K562 (cell line): ENCODE data around the gene TSC22D2. TPM values are rescaled to one million over a fixed set of nuclear protein-coding genes. Genes with fewer than 3 reads are reported as not detected.

Experiments used
- CBX1 ChIP-seq: sonication (generic); IDR thresholded peaks from 2 replicates; pipeline ENCODE4 v1.6.1; 2016; ENCODE audit warnings: antibody characterized with exemption, low read depth, mild to moderate bottlenecking
- CBX2 ChIP-seq: fragments of 200-600 bp; sonication (generic); IDR thresholded peaks from one replicate; pipeline ENCODE4 v1.6.1; 2012; ENCODE audit warnings: mild to moderate bottlenecking, low read length, inconsistent platforms; ENCODE audit not compliant: insufficient read depth, poor library complexity, severe bottlenecking
- CBX5 ChIP-seq: IDR thresholded peaks from 2 replicates; pipeline ENCODE4 v1.6.1; 2014; ENCODE audit warnings: low read depth, borderline replicate concordance
- CTCF ChIP-seq, 3 experiments: IDR thresholded peaks in 2 of 3; conservative IDR thresholded peaks in 1 of 3; 2 replicates each; pipeline ENCODE4 v1.5.1; 2011 to 2012; ENCODE audit warnings: low read length in 3 of 3, mild to moderate bottlenecking in 3 of 3, control low read depth in 2 of 3, improper control_type of control experiment in 1 of 3, inconsistent platforms in 1 of 3, low read depth in 1 of 3, mixed read lengths in 1 of 3, moderate library complexity in 1 of 3; ENCODE audit not compliant: insufficient read depth in 2 of 3
- FIP1L1 ChIP-seq: fragments of 200-400 bp; formaldehyde crosslinking; IDR thresholded peaks from 2 replicates; pipeline ENCODE4 v1.6.1; 2018; ENCODE audit warnings: mild to moderate bottlenecking, low read depth, low read length; ENCODE audit not compliant: poor library complexity, severe bottlenecking
- NR2F6 ChIP-seq: fragments of 450-650 bp; formaldehyde crosslinking; IDR thresholded peaks from 2 replicates; pipeline ENCODE4 v1.4.0; 2020; ENCODE audit warnings: mild to moderate bottlenecking
- PBX2 ChIP-seq, 2 experiments: IDR thresholded peaks in 1 of 2; conservative IDR thresholded peaks in 1 of 2; 2 replicates each; pipeline ENCODE4 v1.6.1; 2016; ENCODE audit warnings: low read depth in 2 of 2, mild to moderate bottlenecking in 1 of 2, missing compliant biosample characterization in 1 of 2, missing genetic modification characterization in 1 of 2, moderate library complexity in 1 of 2
- RNF219 ChIP-seq: fragments of 250-450 bp; sonication (Bioruptor Pico); IDR thresholded peaks from 2 replicates; pipeline ENCODE4 v1.5.0; 2022; ENCODE audit warnings: mild to moderate bottlenecking
- TEAD1 ChIP-seq, 2 experiments: fragments of 450-650 bp in 1 of 2; sonication (generic) in 1 of 2; formaldehyde crosslinking; IDR thresholded peaks; 2 replicates each; pipeline versions ENCODE4 v1.4.0 to v1.8.0; 2020 to 2022; ENCODE audit warnings: mild to moderate bottlenecking in 2 of 2, missing genetic modification reagents in 1 of 2
- XRCC3 ChIP-seq: fragments of 450-650 bp; IDR thresholded peaks from 2 replicates; pipeline ENCODE4 v1.6.1; 2017; ENCODE audit warnings: mild to moderate bottlenecking, moderate library complexity
- ZBED1 ChIP-seq: IDR thresholded peaks from 2 replicates; pipeline ENCODE4 v1.6.1; 2014
- ZNF146 ChIP-seq: IDR thresholded peaks from one replicate; pipeline ENCODE4 v1.6.1; 2018; ENCODE audit warnings: missing compliant biosample characterization; ENCODE audit not compliant: unreplicated experiment
- ZNF280A ChIP-seq: fragments of 450-650 bp; IDR thresholded peaks from 2 replicates; pipeline ENCODE4 v1.6.1; 2018; ENCODE audit warnings: mild to moderate bottlenecking, low read depth; ENCODE audit not compliant: partially characterized antibody
- ZNF316 ChIP-seq: fragments of 450-650 bp; IDR thresholded peaks from 2 replicates; pipeline ENCODE4 v1.6.1; 2016
- ZNF57 ChIP-seq: fragments of 450-650 bp; formaldehyde crosslinking; IDR thresholded peaks from 2 replicates; pipeline ENCODE4 v1.4.0; 2020; ENCODE audit warnings: mild to moderate bottlenecking, moderate library complexity
- polyA plus RNA-seq, 8 experiments: library from polyadenylated mRNA; depleted of rRNA in 4 of 8; stranded (reverse) in 5 of 8; unstranded in 3 of 8; fragments of >200 nt; fragmentation: Nextera tagmentation in 2 of 8; fragmentation: Illumina TruSeq in 1 of 8; extraction: Ambion mirVana in 2 of 8; extraction: Trizol in 1 of 8; gene quantifications; 2 replicates each; pipeline versions ENCODE4 v1.2.1 to v1.2.3, GENCODE V29; 2011 to 2014; ENCODE audit warnings: inconsistent platforms in 1 of 8, missing spikeins in 1 of 8
- total RNA-seq, 7 experiments: library from RNA; depleted of rRNA in 6 of 7; stranded (reverse); fragments of >200 nt in 6 of 7; fragmentation: Illumina TruSeq in 2 of 7; extraction: Trizol in 2 of 7; gene quantifications; 2 replicates each; pipeline versions ENCODE4 v1.2.1 to v1.2.3, GENCODE V29; 2011 to 2021; ENCODE audit warnings: low replicate concordance in 1 of 7

TSC22D2 gene
- total and polyA plus RNA-seq, 9 of the 15 experiments (the other 6 are each of a cell fraction or from before 2014, with no cell fraction given), result 5.5 to 44.0 (median 19.3) TPM

GRCh38 chr3:150408221-150409124, at the start of gene TSC22D2 (continued):
- TF ChIP-seq PBX2 (CRISPR knock-in tag; IDR thresholded peaks at IDR 0.05; ENCODE audit: low read depth), result no peak
- no peak for TF ChIP-seq PBX2 (tag; conservative IDR thresholded peaks at IDR 0.05; ENCODE audit: low read depth)
- peak; percentile 86 for TF ChIP-seq FIP1L1
- no peak for TF ChIP-seq ZNF146 (CRISPR knock-in tag)
- TF ChIP-seq XRCC3, result no peak
- no peak for TF ChIP-seq ZNF57 (CRISPR knock-in tag)
- TF ChIP-seq CTCF (IDR thresholded peaks at IDR 0.05 in 2 of 3, conservative IDR thresholded peaks at IDR 0.05 in 1 of 3; ENCODE audit: insufficient read depth in 2 of 3, low read depth in 1 of 3, low read length in 3 of 3), result peak in 1 of 3 experiments; percentile 20; a peak in 2 of 6 replicates
- no peak for TF ChIP-seq NR2F6 (CRISPR knock-in tag)
- TF ChIP-seq ZNF316, result 0 out of 2 replicates have a peak, but pooled peaks have one; percentile 21
- no peak for TF ChIP-seq CBX2
- no peak; the same call in 1 of the 2 replicates for TF ChIP-seq CBX1
- peak in 1 of 2 experiments; percentile 91; a peak in 1 of 4 replicates for TF ChIP-seq TEAD1 (CRISPR knock-in tag; IDR thresholded peaks at IDR 0.05)
- TF ChIP-seq ZNF280A, result no peak
- TF ChIP-seq ZBED1, result no peak
- TF ChIP-seq RNF219 (CRISPR knock-in tag), result no peak
- no peak for TF ChIP-seq CBX5
